HepG2 (cell line): Measurements from ENCODE around the gene TTC38. TPM values are rescaled to one million over a fixed set of nuclear protein-coding genes. Genes with fewer than 3 reads are reported as not detected.

Experiments
- ATAC-seq: fragments of 200-7000 bp; cut with Tn5 transposase; 3 replicates; pipeline ENCODE4 v1.9.1; 2020; ENCODE audit warnings: mild to moderate bottlenecking, moderate library complexity
- BruUV-seq: library from RNA; stranded (reverse); fragments of 400-500 nt; replicated peaks from 2 replicates; lab custom pipeline; 2021; lab: Mats Ljungman, UMichigan
- CTCF ChIA-PET: fragments of 300-600 bp; formaldehyde crosslinking; extraction: SDS; loops from one replicate; lab custom pipeline; 2021; ENCODE audit warnings: low total read pairs, inconsistent platforms, low intra/inter-chr PET ratio; lab: Yijun Ruan, JAX
- POLR2A ChIA-PET: fragments of 350-600 bp; sonication (Branson Sonifier 250); formaldehyde crosslinking; loops from one replicate; lab custom pipeline; 2020; ENCODE audit warnings: antibody characterized with exemption, inconsistent platforms; lab: Yijun Ruan, JAX
- DNase-seq: peaks from one replicate; pipeline ENCODE4 v3.0.0-alpha.2; 2015; ENCODE audit warnings: low spot score
- FAIRE-seq: peaks from 3 replicates; lab custom pipeline; 2011; peaks lifted over from hg19 to GRCh38; lab: Jason Lieb, UNC
- H2AFZ ChIP-seq: one replicate; pipeline ENCODE4 v1.6.1; 2011; ENCODE audit warnings: low read length, inconsistent platforms
- H3K27ac ChIP-seq: fragments of 300-600 bp; 3 replicates; pipeline ENCODE4 v1.8.0; 2011; ENCODE audit warnings: mixed run types, mild to moderate bottlenecking, mixed read lengths, low read length, inconsistent platforms; ENCODE audit not compliant: insufficient read depth; ENCODE audit errors: extremely low read length
- H3K27me3 ChIP-seq, 2 experiments: fragments of 200-600 bp in 1 of 2; 2 replicates in 1 of 2; 3 replicates in 1 of 2; pipeline versions ENCODE4 v1.6.0 to v1.8.0; 2011; ENCODE audit warnings: low read length in 2 of 2, mild to moderate bottlenecking in 2 of 2, moderate library complexity in 2 of 2, inconsistent platforms in 1 of 2; ENCODE audit not compliant: insufficient read depth in 2 of 2, control insufficient read depth in 1 of 2
- H3K36me3 ChIP-seq, 2 experiments: fragments of 200-600 bp in 1 of 2; replicated peaks in 1 of 2; 2 replicates in 1 of 2; 3 replicates in 1 of 2; pipeline versions ENCODE4 v1.5.1 to v1.8.0; 2011; ENCODE audit warnings: low read length in 2 of 2, inconsistent platforms in 1 of 2; ENCODE audit not compliant: insufficient read depth in 2 of 2, control insufficient read depth in 1 of 2
- H3K4me1 ChIP-seq: 2 replicates; pipeline ENCODE4 v1.5.1; 2012; ENCODE audit warnings: low read length, inconsistent platforms; ENCODE audit not compliant: insufficient read depth
- H3K4me2 ChIP-seq: 2 replicates; pipeline ENCODE4 v1.6.0; 2011; ENCODE audit warnings: low read depth, low read length, inconsistent platforms
- H3K4me3 ChIP-seq, 3 experiments: fragments of 200-600 bp in 1 of 3; sonication (generic), shearing (Covaris generic) in 1 of 3; replicated peaks in 1 of 3; 2 replicates each; pipeline ENCODE4 v1.5.1; 2011 to 2016; ENCODE audit warnings: low read length in 3 of 3, inconsistent platforms in 2 of 3, low read depth in 2 of 3, mild to moderate bottlenecking in 2 of 3, control low read depth in 1 of 3, mixed read lengths in 1 of 3; ENCODE audit not compliant: insufficient read depth in 1 of 3
- H3K79me2 ChIP-seq: one replicate; pipeline ENCODE4 v1.6.1; 2011; ENCODE audit warnings: low read length, inconsistent platforms; ENCODE audit not compliant: insufficient read depth
- H3K9ac ChIP-seq: 2 replicates; pipeline ENCODE4 v1.6.0; 2011; ENCODE audit warnings: mild to moderate bottlenecking, low read depth, low read length, inconsistent platforms; ENCODE audit not compliant: insufficient read depth
- H3K9me3 ChIP-seq: 2 replicates; pipeline ENCODE4 v1.5.1; 2012; ENCODE audit warnings: mild to moderate bottlenecking, low read length
- H4K20me1 ChIP-seq: 2 replicates; pipeline ENCODE4 v1.6.0; 2011; ENCODE audit warnings: inconsistent platforms, mild to moderate bottlenecking, low read length, moderate library complexity; ENCODE audit not compliant: insufficient read depth
- ADNP ChIP-seq: sonication (generic); formaldehyde crosslinking; IDR thresholded peaks from 2 replicates; pipeline ENCODE4 v1.4.0; 2020; ENCODE audit warnings: missing genetic modification reagents
- CAMTA2 ChIP-seq: sonication (generic); formaldehyde crosslinking; IDR thresholded peaks from 2 replicates; pipeline ENCODE4 v1.4.0; 2020; ENCODE audit warnings: mild to moderate bottlenecking, missing genetic modification reagents, borderline replicate concordance
- DBP ChIP-seq: sonication (generic); formaldehyde crosslinking; IDR thresholded peaks from 2 replicates; pipeline ENCODE4 v1.4.0; 2020; ENCODE audit warnings: missing genetic modification reagents; ENCODE audit errors: not compliant biosample characterization
- DRAP1 ChIP-seq: IDR thresholded peaks from 2 replicates; pipeline ENCODE4 v1.6.1; 2016; ENCODE audit warnings: missing genetic modification reagents, missing compliant biosample characterization
- ELF1 ChIP-seq: sonication (generic); formaldehyde crosslinking; IDR thresholded peaks from 2 replicates; pipeline ENCODE4 v1.4.0; 2020; ENCODE audit warnings: missing genetic modification reagents
- HOXA3 ChIP-seq: sonication (generic); formaldehyde crosslinking; IDR thresholded peaks from 2 replicates; pipeline ENCODE4 v1.5.0; 2020; ENCODE audit warnings: missing genetic modification reagents
- KLF11 ChIP-seq: IDR thresholded peaks from 2 replicates; pipeline ENCODE4 v1.6.1; 2016; ENCODE audit warnings: missing compliant biosample characterization
- NFIB ChIP-seq: sonication (generic); formaldehyde crosslinking; IDR thresholded peaks from 2 replicates; pipeline ENCODE4 v1.9.0; 2021; ENCODE audit warnings: missing genetic modification reagents, mild to moderate bottlenecking, borderline replicate concordance
- NFYB ChIP-seq: sonication (generic); formaldehyde crosslinking; IDR thresholded peaks from 2 replicates; pipeline ENCODE4 v1.4.0; 2020; ENCODE audit warnings: missing genetic modification reagents
- NFYC ChIP-seq: IDR thresholded peaks from 2 replicates; pipeline ENCODE4 v1.6.1; 2016; ENCODE audit warnings: missing genetic modification reagents, missing compliant biosample characterization
- POLR2AphosphoS2 ChIP-seq: IDR thresholded peaks from 2 replicates; pipeline ENCODE4 v1.6.1; 2011; ENCODE audit warnings: low read depth, low read length, improper control_type of control experiment
- RBAK ChIP-seq: sonication (generic); formaldehyde crosslinking; IDR thresholded peaks from 2 replicates; pipeline ENCODE4 v1.5.1; 2020; ENCODE audit warnings: mild to moderate bottlenecking, missing genetic modification reagents
- RBFOX2 ChIP-seq: fragments of 200-400 bp; formaldehyde crosslinking; IDR thresholded peaks from 2 replicates; pipeline ENCODE4 v1.6.1; 2017; ENCODE audit warnings: low read depth, mild to moderate bottlenecking, low read length
- RFX1 ChIP-seq: fragments of 450-650 bp; IDR thresholded peaks from 2 replicates; pipeline ENCODE4 v1.6.1; 2017
- SALL2 ChIP-seq: sonication (generic); formaldehyde crosslinking; IDR thresholded peaks from 2 replicates; pipeline ENCODE4 v1.8.1; 2023; ENCODE audit warnings: mild to moderate bottlenecking, missing genetic modification reagents, inconsistent platforms
- SMARCE1 ChIP-seq: fragments of 450-650 bp; IDR thresholded peaks from 2 replicates; pipeline ENCODE4 v1.6.1; 2017; ENCODE audit warnings: borderline replicate concordance
- SP5 ChIP-seq: IDR thresholded peaks from 2 replicates; pipeline ENCODE4 v1.6.1; 2016; ENCODE audit warnings: low read depth, borderline replicate concordance
- TERF1 ChIP-seq: sonication (generic); formaldehyde crosslinking; IDR thresholded peaks from 2 replicates; pipeline ENCODE4 v1.8.0; 2022; ENCODE audit warnings: mild to moderate bottlenecking, missing genetic modification reagents, moderate library complexity
- XBP1 ChIP-seq: sonication (generic); formaldehyde crosslinking; IDR thresholded peaks from 2 replicates; pipeline ENCODE4 v1.5.0; 2020; ENCODE audit warnings: missing genetic modification reagents
- ZNF12 ChIP-seq: sonication (generic); formaldehyde crosslinking; IDR thresholded peaks from 2 replicates; pipeline ENCODE4 v1.5.0; 2020; ENCODE audit warnings: missing genetic modification reagents
- ZNF280B ChIP-seq: sonication (generic); formaldehyde crosslinking; IDR thresholded peaks from 2 replicates; pipeline ENCODE4 v1.5.0; 2020; ENCODE audit warnings: missing genetic modification reagents, mild to moderate bottlenecking, borderline replicate concordance
- ZNF614 ChIP-seq: IDR thresholded peaks from 2 replicates; pipeline ENCODE4 v1.6.1; 2018; ENCODE audit warnings: missing biosample characterization, missing genetic modification reagents, inconsistent platforms, borderline replicate concordance
- ZNF7 ChIP-seq: IDR thresholded peaks from 2 replicates; pipeline ENCODE4 v1.6.1; 2016; ENCODE audit warnings: missing biosample characterization, missing genetic modification reagents
- ZNF850 ChIP-seq: sonication (generic); formaldehyde crosslinking; conservative IDR thresholded peaks from 2 replicates; pipeline ENCODE4 v1.9.0; 2021; ENCODE audit warnings: mild to moderate bottlenecking, missing genetic modification reagents
- WGBS: methylation state at CpG from one replicate; pipeline ENCODE4 v1.1.6; 2017; ENCODE audit warnings: low lambda C conversion rate; 5-methylcytosine and 5-hydroxymethylcytosine counted together
- in situ Hi-C: cut with HindIII; loops from 2 replicates; pipeline ENCODE4 v1.10.0; 2017; ENCODE audit warnings: low pct_unique_long_range_greater_than_20kb; ENCODE audit not compliant: extremely low pct_ligation_motif_present
- intact Hi-C: fragments of 100-400 bp; cut with micrococcal nuclease; formaldehyde crosslinking; loops from one replicate; pipeline ENCODE4 v1.10.0; 2022; ENCODE audit not compliant: unreplicated experiment
- polyA plus RNA-seq, 8 experiments: library from polyadenylated mRNA; depleted of rRNA in 3 of 8; stranded (reverse) in 7 of 8; unstranded in 1 of 8; fragments of >200 nt; fragmentation: Illumina TruSeq in 4 of 8; extraction: Trizol in 4 of 8; gene quantifications; 2 replicates each; pipeline versions ENCODE4 v1.2.1 to v1.2.3, GENCODE V29; 2011 to 2016; ENCODE audit warnings: low read depth in 4 of 8, missing spikeins in 1 of 8, mixed read lengths in 1 of 8; ENCODE audit not compliant: insufficient read depth in 1 of 8
- total RNA-seq, 5 experiments: library from RNA; depleted of rRNA; stranded (reverse); fragments of >200 nt; fragmentation: Illumina TruSeq; extraction: Trizol; gene quantifications; 2 replicates each; pipeline ENCODE4 v1.2.3, GENCODE V29; 2016; ENCODE audit warnings: low read depth in 1 of 5

TTC38 gene
- total and polyA plus RNA-seq, 2 of the 13 experiments (the other 11 are each of a cell fraction or from before 2014, with no cell fraction given): 101 to 105 TPM

DNA sequence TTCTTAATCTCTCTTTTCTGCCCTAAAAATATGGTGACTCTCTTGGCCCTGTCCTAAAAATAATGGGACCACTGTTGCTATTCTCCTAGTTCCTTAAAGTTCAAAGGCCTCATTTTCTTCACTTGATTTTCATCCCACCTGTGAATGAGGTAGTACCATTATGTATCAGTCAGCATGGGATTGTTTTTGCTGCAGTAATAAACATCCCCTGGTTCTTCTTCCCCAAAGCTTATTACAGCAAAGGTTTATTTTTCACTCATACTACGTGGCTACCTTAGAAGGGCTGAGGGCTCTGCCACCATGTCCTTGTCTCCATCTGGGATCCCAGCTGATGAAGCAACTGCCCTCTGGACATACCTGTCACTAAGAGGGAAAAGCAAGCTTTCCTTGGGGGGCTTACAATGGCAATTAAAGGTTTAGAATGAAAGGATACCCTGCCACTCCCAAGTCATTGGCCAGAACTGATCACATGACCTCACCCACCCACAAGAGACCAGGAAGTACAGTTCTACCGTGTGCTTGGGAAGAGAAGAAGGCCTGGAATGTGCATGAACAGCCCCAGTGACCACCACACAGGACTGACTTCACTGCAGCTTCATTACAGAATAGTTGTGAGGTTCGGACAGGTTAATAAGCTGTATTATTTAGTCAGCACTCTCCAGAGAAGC is 7.8 kb downstream of the TTC38 start:
- peaks cover 22% of the 10 kb centered on the region for H4K20me1 ChIP-seq
- peaks cover 2% of the 10 kb centered on the region; the same call in 1 of the 2 replicates for H3K4me1 ChIP-seq
- no peak overlapping the region for H3K4me3 ChIP-seq
- intact Hi-C loops: no loop called here
- CTCF ChIA-PET: no interaction called here
- no peak for FAIRE-seq
- peaks cover 5% of the 10 kb centered on the region for H3K79me2 ChIP-seq
- no peak overlapping the region for H2AFZ ChIP-seq
- in situ Hi-C loops: no loop called here
- H3K4me2 ChIP-seq: no peak overlapping the region
- POLR2A ChIA-PET: interaction anchor here (1.3 to 6.2 kb wide), 2 partner anchors 7 to 10 kb away, joined by 4 to 41 read pairs; partner anchors contain the start of gene TTC38
- H3K9ac ChIP-seq: no peak overlapping the region
- ATAC-seq: peak; percentile 9; the same call in 1 of the 3 replicates
- H3K27ac ChIP-seq: no peak overlapping the region
- H3K27me3 ChIP-seq: no peaks in the 10 kb centered on the region
- no TSS peak for BruUV-seq
- no peak for DNase-seq
- no peaks in the 10 kb centered on the region for H3K9me3 ChIP-seq
- 88% methylated on average over 3 of the region's 3 CpGs for WGBS
- peaks cover 50 to 92% of the 10 kb centered on the region in 2 experiments for H3K36me3 ChIP-seq
- TF ChIP-seq SMARCE1: no peak
- TF ChIP-seq DBP (CRISPR knock-in tag): no peak
- TF ChIP-seq DRAP1 (CRISPR knock-in tag): no peak
- no peak for TF ChIP-seq CAMTA2 (CRISPR knock-in tag)
- peak; percentile 98 for TF ChIP-seq ZNF12 (CRISPR knock-in tag)
- TF ChIP-seq POLR2AphosphoS2: peak; percentile 19; the same call in 1 of the 2 replicates
- TF ChIP-seq SP5 (CRISPR knock-in tag): no peak
- TF ChIP-seq RBAK (CRISPR knock-in tag): peak; percentile 94
- no peak for TF ChIP-seq ZNF280B
- no peak for TF ChIP-seq ADNP (CRISPR knock-in tag)
- TF ChIP-seq KLF11 (CRISPR knock-in tag): no peak
- no peak for TF ChIP-seq HOXA3
- no peak for TF ChIP-seq ZNF7 (CRISPR knock-in tag)
- no peak for TF ChIP-seq SALL2 (CRISPR knock-in tag)
- TF ChIP-seq ELF1 (CRISPR knock-in tag): no peak
- TF ChIP-seq NFYC (CRISPR knock-in tag): peak; percentile 61
- TF ChIP-seq TERF1: no peak
- TF ChIP-seq RFX1: no peak
- peak; percentile 81 for TF ChIP-seq NFYB
- TF ChIP-seq ZNF614 (CRISPR knock-in tag): no peak
- no peak for TF ChIP-seq NFIB (CRISPR knock-in tag)
- no peak for TF ChIP-seq ZNF850 (CRISPR knock-in tag)
- peak; percentile 11; the same call in 1 of the 2 replicates for TF ChIP-seq RBFOX2
- no peak for TF ChIP-seq XBP1 (CRISPR knock-in tag)
